ENCODE measurements around the gene SRGAP3. TPM values are rescaled to one million over a fixed set of nuclear protein-coding genes. Genes with fewer than 3 reads are reported as not detected.

SRGAP3 gene
- total RNA-seq, 1 experiment from 2014 or later, result 17.9 TPM

- no peak for TF ChIP-seq NR2C2 (CRISPR knock-in tag; IDR thresholded peaks at IDR 0.05)
Measured at GRCh38 chr3:9141928-9142289, 107.5 kb downstream of the SRGAP3 start (continued).

- TF ChIP-seq STAT6 (CRISPR knock-in tag; conservative IDR thresholded peaks at IDR 0.05; ENCODE audit: low read depth), result no peak
- TF ChIP-seq NFATC4 (CRISPR knock-in tag; IDR thresholded peaks at IDR 0.05), result no peak
- TF ChIP-seq, protein P1, sequence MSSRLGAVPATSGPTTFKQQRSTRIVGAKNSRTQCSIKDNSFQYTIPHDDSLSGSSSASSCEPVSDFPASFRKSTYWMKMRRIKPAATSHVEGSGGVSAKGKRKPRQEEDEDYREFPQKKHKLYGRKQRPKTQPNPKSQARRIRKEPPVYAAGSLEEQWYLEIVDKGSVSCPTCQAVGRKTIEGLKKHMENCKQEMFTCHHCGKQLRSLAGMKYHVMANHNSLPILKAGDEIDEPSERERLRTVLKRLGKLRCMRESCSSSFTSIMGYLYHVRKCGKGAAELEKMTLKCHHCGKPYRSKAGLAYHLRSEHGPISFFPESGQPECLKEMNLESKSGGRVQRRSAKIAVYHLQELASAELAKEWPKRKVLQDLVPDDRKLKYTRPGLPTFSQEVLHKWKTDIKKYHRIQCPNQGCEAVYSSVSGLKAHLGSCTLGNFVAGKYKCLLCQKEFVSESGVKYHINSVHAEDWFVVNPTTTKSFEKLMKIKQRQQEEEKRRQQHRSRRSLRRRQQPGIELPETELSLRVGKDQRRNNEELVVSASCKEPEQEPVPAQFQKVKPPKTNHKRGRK (CRISPR knock-in tag; IDR thresholded peaks at IDR 0.05; ENCODE audit: borderline replicate concordance), result no peak
- no peak for TF ChIP-seq RORB (CRISPR knock-in tag; IDR thresholded peaks at IDR 0.05)
- no peak for TF ChIP-seq PRDM15 (CRISPR knock-in tag; IDR thresholded peaks at IDR 0.05)
- TF ChIP-seq, protein P2, sequence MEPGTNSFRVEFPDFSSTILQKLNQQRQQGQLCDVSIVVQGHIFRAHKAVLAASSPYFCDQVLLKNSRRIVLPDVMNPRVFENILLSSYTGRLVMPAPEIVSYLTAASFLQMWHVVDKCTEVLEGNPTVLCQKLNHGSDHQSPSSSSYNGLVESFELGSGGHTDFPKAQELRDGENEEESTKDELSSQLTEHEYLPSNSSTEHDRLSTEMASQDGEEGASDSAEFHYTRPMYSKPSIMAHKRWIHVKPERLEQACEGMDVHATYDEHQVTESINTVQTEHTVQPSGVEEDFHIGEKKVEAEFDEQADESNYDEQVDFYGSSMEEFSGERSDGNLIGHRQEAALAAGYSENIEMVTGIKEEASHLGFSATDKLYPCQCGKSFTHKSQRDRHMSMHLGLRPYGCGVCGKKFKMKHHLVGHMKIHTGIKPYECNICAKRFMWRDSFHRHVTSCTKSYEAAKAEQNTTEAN (CRISPR knock-in tag; IDR thresholded peaks at IDR 0.05), result no peak
- TF ChIP-seq HMGXB4 (CRISPR knock-in tag; IDR thresholded peaks at IDR 0.05), result no peak
- TF ChIP-seq PRRX2 (CRISPR knock-in tag; IDR thresholded peaks at IDR 0.05), result no peak
- no peak for TF ChIP-seq IRF2 (CRISPR knock-in tag; IDR thresholded peaks at IDR 0.05; ENCODE audit: borderline replicate concordance, low read depth)
- Mint-ChIP-seq H3K4me3 (no peak overlapping the region), H3K4me1 (peaks cover 20% of the 10 kb centered on the region), H3K27me3 (ENCODE audit: low read depth) (peaks cover 22% of the 10 kb centered on the region), H3K9me3 (peaks cover 16% of the 10 kb centered on the region), H3K27ac (no peak overlapping the region), H3K36me3 (peaks cover 8% of the 10 kb centered on the region)
- POLR2A ChIA-PET, result interaction anchor here (1.0 kb wide), 1 partner anchor 9 kb away, joined by 3 read pairs; no protein-coding TSS in a partner anchor
- no peak for ATAC-seq
- DNase-seq (ENCODE audit: low spot score), result no peak
- CTCF ChIA-PET, result no interaction called here
Measured at GRCh38 chr3:9139366-9139765, 110.1 kb downstream of the SRGAP3 start.

- Mint-ChIP-seq H3K4me3 (no peak overlapping the region), H3K4me1 (peaks cover 20% of the 10 kb centered on the region), H3K9me3 (peaks cover 11% of the 10 kb centered on the region), H3K36me3 (peaks cover 7% of the 10 kb centered on the region), H3K27ac (no peak overlapping the region), H3K27me3 (ENCODE audit: low read depth) (peaks cover 22% of the 10 kb centered on the region)
- ChIA-PET POLR2A (no interaction called here), CTCF (interaction anchor here (0.9 to 1.7 kb wide), 3 partner anchors 36 to 164 kb away, joined by 3 to 4 read pairs (median 3); no protein-coding TSS in a partner anchor)
- DNase-seq (ENCODE audit: low spot score), result no peak
- no peak for ATAC-seq
- no peak for TF ChIP-seq NR1H2 (CRISPR knock-in tag; IDR thresholded peaks at IDR 0.05)
- TF ChIP-seq, protein P3, sequence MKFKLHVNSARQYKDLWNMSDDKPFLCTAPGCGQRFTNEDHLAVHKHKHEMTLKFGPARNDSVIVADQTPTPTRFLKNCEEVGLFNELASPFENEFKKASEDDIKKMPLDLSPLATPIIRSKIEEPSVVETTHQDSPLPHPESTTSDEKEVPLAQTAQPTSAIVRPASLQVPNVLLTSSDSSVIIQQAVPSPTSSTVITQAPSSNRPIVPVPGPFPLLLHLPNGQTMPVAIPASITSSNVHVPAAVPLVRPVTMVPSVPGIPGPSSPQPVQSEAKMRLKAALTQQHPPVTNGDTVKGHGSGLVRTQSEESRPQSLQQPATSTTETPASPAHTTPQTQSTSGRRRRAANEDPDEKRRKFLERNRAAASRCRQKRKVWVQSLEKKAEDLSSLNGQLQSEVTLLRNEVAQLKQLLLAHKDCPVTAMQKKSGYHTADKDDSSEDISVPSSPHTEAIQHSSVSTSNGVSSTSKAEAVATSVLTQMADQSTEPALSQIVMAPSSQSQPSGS (CRISPR knock-in tag; IDR thresholded peaks at IDR 0.05; ENCODE audit: borderline replicate concordance, low read depth), result no peak
- no peak for TF ChIP-seq CREM (CRISPR knock-in tag; IDR thresholded peaks at IDR 0.05)
- TF ChIP-seq CDX4 (CRISPR knock-in tag; IDR thresholded peaks at IDR 0.05; ENCODE audit: borderline replicate concordance), result no peak
Measured at GRCh38 chr3:9137676-9138075, 111.8 kb downstream of the SRGAP3 start.

Data from WTC11 (cell line).